ENCODE data around the gene ALG5.

ALG5 gene

GRCh38 chr13:36912369-36912768 is 86.8 kb downstream of the ALG5 start:
- Mint-ChIP-seq H3K4me3 (no peak overlapping the region), H3K27me3 (peaks cover 30% of the 10 kb centered on the region), H3K9me3 (no peaks in the 10 kb centered on the region), H3K27ac (no peak overlapping the region), H3K4me1 (no peaks in the 10 kb centered on the region), H3K36me3 (no peaks in the 10 kb centered on the region)

- no peaks in the 10 kb centered on the region for H3K36me3 Mint-ChIP-seq
- no peaks in the 10 kb centered on the region for H3K9me3 Mint-ChIP-seq
- H3K4me1 Mint-ChIP-seq = no peaks in the 10 kb centered on the region
- no peak overlapping the region for H3K4me3 Mint-ChIP-seq
- peaks cover 25% of the 10 kb centered on the region for H3K27me3 Mint-ChIP-seq
- H3K27ac Mint-ChIP-seq = no peak overlapping the region
Measured at GRCh38 chr13:36910545-36910944, 88.6 kb downstream of the ALG5 start.

GRCh38 chr13:36907821-36908220 is 91.3 kb downstream of the ALG5 start:
- Mint-ChIP-seq H3K27me3 (peaks cover 19% of the 10 kb centered on the region), H3K4me3 (no peak overlapping the region), H3K27ac (no peak overlapping the region), H3K9me3 (no peaks in the 10 kb centered on the region), H3K4me1 (no peaks in the 10 kb centered on the region), H3K36me3 (no peaks in the 10 kb centered on the region)

GRCh38 chr13:36907266-36907665 is 91.9 kb downstream of the ALG5 start:
- no peaks in the 10 kb centered on the region for H3K9me3 Mint-ChIP-seq
- no peaks in the 10 kb centered on the region for H3K36me3 Mint-ChIP-seq
- no peaks in the 10 kb centered on the region for H3K4me1 Mint-ChIP-seq
- H3K4me3 Mint-ChIP-seq = no peak overlapping the region
- peaks cover 18% of the 10 kb centered on the region for H3K27me3 Mint-ChIP-seq
- H3K27ac Mint-ChIP-seq = no peak overlapping the region

GRCh38 chr13:36905944-36906343 is 93.2 kb downstream of the ALG5 start:
- H3K27me3 Mint-ChIP-seq = peaks cover 21% of the 10 kb centered on the region
- no peak overlapping the region for H3K27ac Mint-ChIP-seq
- H3K4me1 Mint-ChIP-seq = no peaks in the 10 kb centered on the region
- no peak overlapping the region for H3K4me3 Mint-ChIP-seq
- H3K36me3 Mint-ChIP-seq = no peaks in the 10 kb centered on the region
- H3K9me3 Mint-ChIP-seq = no peaks in the 10 kb centered on the region

- Mint-ChIP-seq H3K36me3 (no peaks in the 10 kb centered on the region), H3K4me1 (no peaks in the 10 kb centered on the region), H3K4me3 (no peak overlapping the region), H3K9me3 (no peaks in the 10 kb centered on the region), H3K27me3 (peaks cover 22% of the 10 kb centered on the region), H3K27ac (no peak overlapping the region)
Measured at GRCh38 chr13:36903925-36904595, 95.1 kb downstream of the ALG5 start.

Measured in activated naive CD4-positive, alpha-beta T cell treated with anti-CD3 and anti-CD28 coated beads, Interleukin-2, amount 50 U/mL, for 24 hours (primary cell).